Measurements from ENCODE around the gene RYR1.
A peak's percentile ranks its signal among the peaks of the same experiment; 100 is the strongest.
"Not testable (repeated sequence)": the region's sequence is repeated elsewhere in the genome, so short reads cannot be mapped to it uniquely, and the experiment has no call there.

RYR1 gene

DNA sequence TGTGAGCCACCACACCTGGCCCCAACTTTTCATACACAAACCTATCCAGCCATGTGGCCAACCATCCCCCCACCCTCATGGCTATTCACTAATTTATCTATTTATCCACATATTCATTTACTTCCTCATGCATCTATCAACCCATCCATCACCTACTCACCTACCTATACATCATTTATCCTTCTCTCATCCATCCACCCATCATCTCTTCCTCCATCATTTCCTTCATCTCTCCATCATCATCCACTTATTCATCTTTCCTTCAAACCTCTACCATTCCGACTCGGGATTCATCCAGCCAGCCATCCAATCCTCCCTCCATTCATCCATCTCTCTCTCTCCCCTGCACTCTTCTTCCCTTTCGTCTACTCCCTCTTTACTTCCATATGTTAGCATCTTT is 54.6 kb downstream of the RYR1 start:
- no peak for DNase-seq

DNA sequence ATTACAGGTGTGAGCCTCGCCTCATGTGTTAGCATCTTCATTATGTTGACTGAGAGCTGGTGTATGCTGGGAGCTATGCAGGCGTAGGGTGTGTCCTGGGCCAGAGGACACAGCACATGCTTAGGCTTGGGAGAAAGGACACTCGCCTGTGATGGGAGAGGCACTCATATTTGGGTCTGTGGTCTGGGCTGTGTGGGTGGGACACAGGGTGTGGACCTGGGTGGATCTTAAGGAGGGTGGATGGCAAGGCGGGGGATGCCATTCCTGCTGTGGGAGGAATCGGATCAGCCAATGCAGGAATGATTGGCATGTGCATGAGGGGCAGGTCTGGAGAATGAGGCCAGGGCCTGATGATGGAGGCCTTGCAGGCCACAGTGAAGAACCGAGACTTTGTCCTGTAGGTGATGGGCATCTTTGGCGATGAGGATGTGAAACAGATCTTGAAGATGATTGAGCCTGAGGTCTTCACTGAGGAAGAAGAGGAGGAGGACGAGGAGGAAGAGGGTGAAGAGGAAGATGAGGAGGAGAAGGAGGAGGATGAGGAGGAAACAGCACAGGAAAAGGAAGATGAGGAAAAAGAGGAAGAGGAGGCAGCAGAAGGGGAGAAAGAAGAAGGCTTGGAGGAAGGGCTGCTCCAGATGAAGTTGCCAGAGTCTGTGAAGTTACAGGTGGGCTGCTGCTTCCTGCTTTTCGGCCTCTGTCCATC is 55.4 kb downstream of the RYR1 start:
- no peak for DNase-seq

DNA sequence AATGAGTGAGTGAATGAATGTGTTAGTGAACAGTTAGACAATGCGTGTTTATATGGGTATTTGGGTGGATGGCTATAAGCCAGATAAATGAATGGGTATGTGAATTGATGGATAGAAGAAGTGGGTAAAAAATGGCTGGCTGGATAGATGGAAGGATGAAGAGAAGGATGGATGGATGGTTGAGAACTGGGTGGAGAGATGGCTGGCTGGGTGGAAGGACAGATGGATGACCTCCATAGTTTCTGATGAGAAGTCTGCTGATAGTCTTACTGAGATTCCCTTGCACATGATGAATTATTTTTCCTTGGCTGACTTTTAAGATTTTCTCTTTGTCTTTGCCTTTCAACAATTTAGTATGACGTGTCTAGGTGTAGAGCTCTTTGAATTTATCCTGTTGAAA is 57.4 kb downstream of the RYR1 start:
- DNase-seq: no peak

DNA sequence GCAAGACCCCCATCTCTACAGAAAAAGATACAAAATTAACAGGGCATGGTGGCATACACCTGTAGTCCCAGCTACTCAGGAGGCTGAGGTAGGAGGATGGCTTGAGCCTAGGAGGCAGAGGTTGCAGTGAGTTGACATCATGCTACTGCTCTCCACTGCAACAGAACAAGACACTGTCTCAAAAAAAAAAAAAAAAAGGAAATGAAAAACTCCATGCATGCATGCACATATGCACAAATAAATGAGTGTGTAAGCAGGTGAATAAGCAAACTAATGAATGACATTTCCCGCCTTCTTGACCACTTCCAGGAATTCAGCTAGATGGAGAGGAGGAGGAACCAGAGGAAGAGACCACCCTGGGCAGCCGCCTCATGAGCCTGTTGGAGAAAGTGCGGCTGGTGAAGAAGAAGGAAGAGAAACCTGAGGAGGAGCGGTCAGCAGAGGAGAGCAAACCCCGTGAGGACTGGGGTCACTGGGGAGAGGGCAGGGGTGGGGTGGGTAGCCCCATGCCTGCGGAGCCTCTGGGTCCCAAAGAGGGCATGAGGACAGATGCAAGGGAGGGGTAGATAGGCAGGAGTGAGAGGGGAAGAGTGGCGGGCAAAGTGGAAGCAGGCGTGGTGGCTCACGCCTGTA is 58.8 kb downstream of the RYR1 start:
- DNase-seq: no peak

DNA sequence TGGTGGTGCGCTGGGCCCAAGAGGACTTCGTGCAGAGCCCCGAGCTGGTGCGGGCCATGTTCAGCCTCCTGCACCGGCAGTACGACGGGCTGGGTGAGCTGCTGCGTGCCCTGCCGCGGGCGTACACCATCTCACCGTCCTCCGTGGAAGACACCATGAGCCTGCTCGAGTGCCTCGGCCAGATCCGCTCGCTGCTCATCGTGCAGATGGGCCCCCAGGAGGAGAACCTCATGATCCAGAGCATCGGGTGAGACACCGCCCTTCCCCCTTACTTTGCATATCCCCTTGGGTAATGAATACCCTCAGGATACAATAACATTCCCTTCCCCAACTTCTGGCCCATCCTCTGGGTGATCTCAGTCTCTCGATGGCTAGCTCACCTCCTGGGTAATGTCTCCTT is 60.9 kb downstream of the RYR1 start:
- no peak for DNase-seq

DNA sequence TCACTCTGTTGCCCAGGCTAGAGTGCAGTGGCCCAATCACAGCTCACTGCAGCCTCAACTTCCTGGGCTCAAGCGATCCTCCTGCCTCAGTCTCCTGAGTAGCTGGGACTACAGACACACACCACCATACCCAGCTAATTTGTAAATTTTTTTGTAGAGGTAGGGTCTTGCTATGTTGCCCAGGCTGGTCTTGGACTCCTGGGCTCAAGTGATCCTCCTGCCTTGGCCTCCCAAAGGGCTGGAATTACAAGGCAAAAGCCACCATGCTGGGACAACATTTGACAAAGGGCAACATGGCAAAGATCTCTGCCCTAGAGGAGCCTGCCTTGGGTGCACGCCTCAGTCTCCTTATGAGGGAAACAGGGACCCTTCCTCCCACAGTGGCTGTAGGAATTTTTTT is 61.9 kb downstream of the RYR1 start:
- DNase-seq: not testable (repeated sequence)

DNA sequence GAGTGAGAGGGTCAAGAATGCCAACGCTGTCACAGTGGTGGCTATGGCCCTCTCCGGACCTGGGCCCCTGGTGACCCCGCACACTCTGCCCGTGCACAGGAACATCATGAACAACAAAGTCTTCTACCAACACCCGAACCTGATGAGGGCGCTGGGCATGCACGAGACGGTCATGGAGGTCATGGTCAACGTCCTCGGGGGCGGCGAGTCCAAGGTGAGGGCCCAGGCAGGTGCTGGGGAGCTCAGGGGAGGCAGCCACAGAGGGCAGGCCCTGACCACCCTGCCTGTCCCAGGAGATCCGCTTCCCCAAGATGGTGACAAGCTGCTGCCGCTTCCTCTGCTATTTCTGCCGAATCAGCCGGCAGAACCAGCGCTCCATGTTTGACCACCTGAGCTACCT is 62.6 kb downstream of the RYR1 start:
- no peak for DNase-seq

DNA sequence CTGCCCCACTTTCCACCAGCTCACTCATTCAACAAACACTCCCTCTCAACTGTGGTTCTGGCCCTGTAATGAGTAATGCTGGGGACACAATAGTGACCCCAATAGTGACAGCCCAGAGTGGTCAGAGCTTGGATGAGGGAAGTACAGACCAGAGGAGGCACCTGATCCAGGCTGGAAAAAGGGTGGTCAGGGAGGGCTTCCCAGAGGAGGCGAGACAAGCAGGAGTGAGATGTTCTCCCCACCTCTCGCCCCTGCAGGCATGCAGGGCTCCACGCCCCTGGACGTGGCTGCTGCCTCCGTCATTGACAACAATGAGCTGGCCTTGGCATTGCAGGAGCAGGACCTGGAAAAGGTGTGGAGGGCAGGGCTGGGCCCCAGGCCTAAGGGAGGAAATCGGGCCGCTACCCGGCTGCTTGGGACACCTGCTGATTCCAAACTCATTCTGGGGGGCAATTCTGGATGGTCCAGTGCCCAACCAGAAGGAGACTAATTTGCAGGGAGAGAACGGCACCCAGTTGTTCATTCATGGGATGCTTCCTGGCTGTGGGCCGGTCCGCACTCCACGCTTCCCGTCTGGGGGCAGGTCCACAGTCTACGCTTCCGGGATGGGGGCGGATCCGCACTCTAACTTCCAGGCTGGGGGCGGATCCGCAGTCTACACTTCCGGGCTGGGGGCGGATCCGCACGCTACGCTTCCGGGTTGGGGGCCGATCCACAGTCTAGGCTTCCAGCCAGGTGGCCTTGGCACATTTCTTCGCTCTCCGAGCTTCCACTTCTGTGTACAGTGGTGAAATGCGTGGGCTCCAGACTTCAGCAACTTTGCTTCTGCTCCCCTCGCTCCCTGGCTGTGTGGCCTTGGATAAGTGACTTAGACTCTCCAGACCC is 63.4 kb downstream of the RYR1 start:
- DNase-seq: no peak

DNA sequence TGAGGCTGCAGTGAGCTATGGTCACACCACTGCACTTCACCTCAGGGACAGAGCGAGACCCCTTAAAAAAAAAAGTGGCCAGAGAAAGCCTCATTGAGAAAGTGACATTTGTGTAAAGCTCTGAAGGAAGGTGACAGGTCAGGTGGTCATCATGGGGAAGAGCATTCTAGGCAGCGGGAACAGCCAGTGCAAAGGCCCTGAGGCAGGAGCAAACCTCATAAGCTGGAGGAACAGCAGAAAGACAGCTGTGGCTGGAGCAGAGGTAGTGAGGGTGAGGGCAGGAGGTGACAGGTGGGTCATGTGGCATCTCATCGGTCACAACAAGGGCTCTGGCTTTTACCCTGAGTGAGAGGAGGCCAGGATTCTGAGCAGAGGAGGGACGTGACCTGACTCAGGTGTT is 64.4 kb downstream of the RYR1 start:
- no peak for DNase-seq

DNA sequence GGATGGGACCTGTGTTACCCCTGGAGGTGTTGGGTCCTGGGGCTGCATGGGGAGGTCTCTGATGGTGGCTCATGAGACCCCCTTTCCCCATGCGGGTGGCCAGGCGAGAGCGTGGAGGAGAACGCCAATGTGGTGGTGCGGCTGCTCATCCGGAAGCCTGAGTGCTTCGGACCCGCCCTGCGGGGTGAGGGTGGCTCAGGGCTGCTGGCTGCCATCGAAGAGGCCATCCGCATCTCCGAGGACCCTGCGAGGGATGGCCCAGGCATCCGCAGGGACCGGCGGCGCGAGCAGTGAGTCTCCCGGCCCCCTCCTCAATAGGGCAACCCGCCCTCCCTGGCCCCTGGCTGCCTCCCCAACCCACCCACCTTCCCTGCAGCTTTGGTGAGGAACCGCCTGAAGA is 66.0 kb downstream of the RYR1 start:
- no peak for DNase-seq

DNA sequence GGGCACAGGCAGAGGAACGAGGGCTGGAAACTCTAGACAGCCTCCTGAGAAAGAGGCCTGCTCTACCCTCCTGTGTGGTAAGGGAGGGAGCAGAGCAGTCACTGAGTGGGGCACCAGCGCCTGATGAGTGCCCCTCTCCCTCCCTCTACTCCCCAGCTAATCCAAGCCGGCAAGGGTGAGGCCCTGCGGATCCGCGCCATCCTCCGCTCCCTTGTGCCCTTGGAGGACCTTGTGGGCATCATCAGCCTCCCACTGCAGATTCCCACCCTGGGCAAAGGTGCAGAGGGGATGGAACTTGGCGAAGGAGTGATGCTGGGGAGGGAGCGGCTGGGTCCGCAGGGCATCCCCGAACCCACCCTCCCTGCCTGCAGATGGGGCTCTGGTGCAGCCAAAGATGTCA is 67.0 kb downstream of the RYR1 start:
- no peak for DNase-seq

DNA sequence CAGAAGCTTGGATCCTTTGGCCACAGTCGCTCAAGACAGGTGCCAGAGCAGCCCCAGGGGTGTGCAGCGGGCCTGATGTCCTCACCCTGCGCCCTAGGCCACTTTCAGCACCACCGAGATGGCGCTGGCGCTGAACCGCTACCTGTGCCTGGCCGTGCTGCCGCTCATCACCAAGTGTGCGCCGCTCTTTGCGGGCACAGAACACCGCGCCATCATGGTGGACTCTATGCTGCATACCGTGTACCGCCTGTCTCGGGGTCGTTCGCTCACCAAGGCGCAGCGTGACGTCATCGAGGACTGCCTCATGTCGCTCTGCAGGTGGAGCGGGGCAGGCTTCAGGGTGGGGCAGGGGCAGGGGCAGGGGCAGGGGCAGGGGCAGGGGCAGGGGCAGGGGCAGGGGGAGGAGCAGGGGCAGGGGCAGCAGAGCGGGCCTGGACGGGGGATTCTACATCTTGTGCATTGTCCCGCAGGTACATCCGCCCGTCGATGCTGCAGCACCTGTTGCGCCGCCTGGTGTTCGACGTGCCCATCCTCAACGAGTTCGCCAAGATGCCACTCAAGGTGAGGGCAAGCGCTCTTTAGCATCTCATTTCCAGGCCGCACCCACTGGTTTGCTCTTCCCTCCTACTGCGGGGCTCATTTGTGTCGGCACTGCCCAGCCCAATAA is 69.1 kb downstream of the RYR1 start:
- no peak for DNase-seq

DNA sequence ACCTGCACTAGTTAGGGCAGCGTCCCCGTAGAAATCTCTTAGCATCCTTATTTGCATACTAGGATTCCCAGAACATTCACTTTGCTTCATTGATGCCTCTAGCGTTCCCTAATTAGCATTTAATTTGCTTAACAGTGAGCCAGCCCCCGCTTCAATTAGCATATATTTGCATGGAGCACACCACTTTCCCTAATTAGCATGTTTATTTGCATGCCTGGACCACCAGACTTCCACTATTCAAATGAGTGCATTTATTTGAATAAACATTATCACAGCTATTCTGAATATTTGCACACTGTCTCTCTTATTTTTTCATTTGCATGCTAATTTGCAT is 69.6 kb downstream of the RYR1 start:
- DNase-seq: no peak

DNA sequence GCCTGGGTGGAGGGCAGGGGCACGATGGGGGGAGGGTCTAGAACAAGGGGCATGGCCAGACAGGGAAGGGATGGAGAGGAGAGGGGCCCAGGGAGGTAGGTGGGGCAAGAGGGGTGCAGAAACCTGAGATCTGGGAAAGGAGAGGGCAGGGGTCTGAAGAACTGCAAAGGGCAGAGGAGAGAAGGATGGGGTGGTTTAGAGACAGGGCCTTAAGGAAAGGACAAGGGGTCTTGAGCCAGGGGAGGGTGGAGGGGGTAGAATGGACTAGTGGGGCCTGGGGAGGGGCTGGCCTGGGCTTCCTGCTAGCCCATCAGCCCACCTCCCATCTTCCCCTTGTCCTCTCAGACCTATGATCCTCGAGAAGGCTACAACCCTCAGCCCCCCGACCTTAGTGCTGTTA is 72.5 kb downstream of the RYR1 start:
- no peak for DNase-seq

DNA sequence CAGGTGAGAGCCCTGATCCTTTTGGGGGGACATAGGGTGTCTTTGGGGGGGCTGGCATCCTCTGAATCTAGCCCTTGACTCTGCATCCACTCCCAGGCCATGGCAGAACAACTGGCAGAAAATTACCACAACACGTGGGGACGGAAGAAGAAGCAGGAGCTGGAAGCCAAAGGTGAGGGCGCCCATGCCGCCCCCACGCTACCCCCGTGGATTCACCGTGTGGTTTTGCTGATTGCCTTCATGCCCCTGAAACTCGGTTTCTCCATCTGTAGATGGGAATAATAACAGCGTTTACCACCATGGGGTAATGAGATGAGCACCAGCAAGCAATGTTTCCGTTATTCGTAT is 72.9 kb downstream of the RYR1 start:
- DNase-seq: no peak

DNA sequence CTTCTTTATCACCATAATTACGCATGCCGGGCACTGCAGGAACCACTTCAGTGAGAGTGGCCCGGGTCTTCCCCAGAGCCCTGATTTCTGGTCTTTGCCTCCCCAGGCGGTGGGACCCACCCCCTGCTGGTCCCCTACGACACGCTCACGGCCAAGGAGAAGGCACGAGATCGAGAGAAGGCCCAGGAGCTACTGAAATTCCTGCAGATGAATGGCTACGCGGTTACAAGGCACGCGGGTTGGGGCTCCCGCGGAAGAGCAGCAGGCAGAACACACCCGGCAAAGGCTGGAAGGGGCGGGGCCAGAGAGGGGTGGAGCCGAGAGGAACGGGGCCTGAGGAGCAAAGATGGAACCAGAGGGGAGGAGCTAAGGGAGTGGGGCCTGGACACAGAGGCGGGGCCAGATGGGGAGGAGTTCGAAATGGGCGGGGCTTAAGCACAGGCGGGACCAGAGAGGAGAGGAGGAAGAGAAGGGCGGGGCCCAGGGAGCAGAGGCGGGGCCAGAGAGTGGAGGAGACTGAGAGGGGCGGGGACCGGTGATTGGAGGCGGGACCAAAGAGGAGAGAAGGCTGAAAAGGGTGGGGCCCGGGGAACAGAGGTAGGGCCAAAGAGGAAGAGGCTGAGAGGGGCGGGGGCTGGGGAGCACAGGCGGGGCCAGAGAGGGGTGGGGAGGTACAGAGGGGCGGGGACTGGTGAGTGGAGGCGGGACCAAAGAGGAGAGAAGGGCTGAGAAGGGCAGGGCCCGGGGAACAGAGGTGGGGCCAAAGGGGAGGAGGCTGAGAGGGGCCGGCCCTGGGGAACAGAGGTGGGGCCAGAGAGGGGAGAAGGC is 73.4 kb downstream of the RYR1 start:
- peak in 16 of 56 donors; percentile 4 to 82 (median 14) for DNase-seq

DNA sequence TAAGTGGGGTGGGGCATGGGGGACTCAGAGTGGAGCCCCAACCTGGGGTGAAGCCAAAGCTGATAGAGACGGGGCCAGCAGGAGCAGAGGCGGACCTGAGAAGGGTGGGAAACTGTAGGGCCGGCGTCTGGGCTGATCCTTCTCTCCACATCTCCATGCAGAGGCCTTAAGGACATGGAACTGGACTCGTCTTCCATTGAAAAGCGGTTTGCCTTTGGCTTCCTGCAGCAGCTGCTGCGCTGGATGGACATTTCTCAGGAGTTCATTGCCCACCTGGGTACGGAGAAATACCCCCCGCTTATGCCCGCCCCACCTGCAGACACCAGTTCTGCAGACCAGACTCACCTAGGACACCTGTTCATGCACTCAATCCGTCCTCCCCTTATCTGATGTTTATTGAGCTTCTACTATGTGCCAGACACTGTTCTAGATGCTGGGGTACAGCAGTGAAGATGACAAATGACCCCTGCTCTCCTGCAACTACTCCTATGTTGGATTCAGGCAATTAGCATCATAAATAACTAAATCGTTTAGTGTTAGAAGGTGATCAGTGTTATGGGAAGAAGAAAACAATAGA is 74.1 kb downstream of the RYR1 start:
- DNase-seq: no peak

DNA sequence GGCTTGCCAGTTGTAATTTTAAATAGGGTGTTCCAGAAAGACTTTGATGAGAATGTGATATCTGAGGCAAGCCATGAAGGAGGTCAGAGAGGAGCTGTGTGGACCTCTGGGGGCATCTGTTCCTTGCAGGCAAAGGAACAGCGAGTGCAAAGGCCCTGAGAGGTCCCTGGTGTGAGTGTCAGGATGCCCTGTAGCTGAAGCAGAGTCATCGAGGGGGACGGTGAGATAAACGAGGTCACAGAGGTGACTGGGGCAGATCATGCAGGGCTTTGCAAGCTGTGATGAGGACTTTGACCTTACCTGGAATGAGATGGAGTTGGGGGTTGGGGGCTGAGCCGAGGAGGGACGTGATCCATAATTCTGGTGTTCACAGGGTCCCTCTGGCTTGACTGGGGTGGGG is 75.0 kb downstream of the RYR1 start:
- DNase-seq: no peak

DNA sequence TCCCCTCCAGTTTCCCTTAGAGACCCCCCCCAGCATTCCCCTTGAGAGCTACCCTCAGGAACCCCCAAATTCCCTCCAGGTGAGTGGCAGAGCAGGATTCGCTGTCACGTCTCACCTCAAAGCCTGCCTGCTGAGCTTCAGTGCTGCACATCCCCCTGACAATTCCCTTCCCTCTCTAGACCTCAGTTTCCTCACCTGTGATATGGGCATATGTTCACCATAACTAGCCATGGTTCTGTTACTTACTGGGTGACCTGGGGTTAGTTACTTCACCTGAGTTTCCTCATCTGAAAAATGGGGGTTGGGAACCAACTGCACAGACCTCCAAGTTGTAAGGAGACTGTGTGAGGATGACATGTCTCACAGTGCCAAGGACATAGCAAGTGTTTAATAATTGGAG is 75.5 kb downstream of the RYR1 start:
- DNase-seq: no peak

DNA sequence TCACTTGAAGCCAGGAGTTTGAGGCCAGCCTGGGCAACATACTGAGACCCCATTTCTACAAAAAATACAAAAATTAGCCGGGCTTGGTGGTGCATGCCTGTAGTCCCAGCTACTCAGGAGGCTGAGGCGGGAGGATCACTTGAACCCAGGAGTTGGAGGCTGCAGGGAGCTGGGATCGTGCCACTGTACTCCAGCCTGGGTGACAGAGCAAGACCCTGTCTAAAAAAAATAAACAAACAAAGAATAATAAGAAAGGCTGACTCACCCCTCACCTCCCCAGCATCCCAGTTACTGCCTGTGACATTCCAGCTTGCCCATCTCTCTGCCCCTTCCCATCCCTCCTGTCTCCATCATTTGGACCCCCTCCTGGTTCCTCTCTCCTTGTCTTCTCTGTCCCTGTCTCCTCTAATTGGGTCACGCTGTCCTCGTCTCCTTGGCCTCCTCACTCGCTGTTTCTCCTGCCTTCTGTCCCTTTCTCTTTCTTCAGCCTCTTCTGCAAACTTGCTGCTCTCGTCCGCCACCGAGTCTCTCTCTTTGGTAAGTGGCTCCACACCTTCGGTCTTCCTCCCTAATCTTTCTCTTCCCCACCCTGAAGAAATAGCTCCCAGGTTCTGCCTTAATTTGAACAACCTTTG is 77.7 kb downstream of the RYR1 start:
- DNase-seq: no peak
